CD4-positive, alpha-beta T cell (primary cell): Measurements from ENCODE around the gene DEF6. TPM values are rescaled to one million over a fixed set of nuclear protein-coding genes. Genes with fewer than 3 reads are reported as not detected.
"Not testable (repeated sequence)": the region's sequence is repeated elsewhere in the genome, so short reads cannot be mapped to it uniquely, and the experiment has no call there.

Experiments used
- ATAC-seq: fragments of 200-7000 bp; cut with Tn5 transposase; one replicate; pipeline ENCODE4 v1.10.0; 2022; ENCODE audit warnings: mild to moderate bottlenecking; ENCODE audit not compliant: poor library complexity
- CTCF ChIA-PET: fragments of 350-600 bp; sonication (Branson Sonifier 250); formaldehyde crosslinking; loops from one replicate; lab custom pipeline; 2021; ENCODE audit warnings: antibody characterized with exemption, inconsistent platforms; lab: Charles Lee
- POLR2A ChIA-PET: fragments of 350-600 bp; sonication (Branson Sonifier 250); formaldehyde crosslinking; loops from one replicate; lab custom pipeline; 2021; ENCODE audit warnings: antibody characterized with exemption, inconsistent platforms; lab: Charles Lee
- DNase-seq, 14 experiments: peaks; one replicate each; pipeline ENCODE4 v3.0.0-alpha.2; 2013 to 2020; ENCODE audit warnings: mixed read lengths in 2 of 14
- H3K27ac ChIP-seq, 2 donors: one replicate each; pipeline versions ENCODE4 v1.5.1 to v1.7.0; 2013; ENCODE audit warnings: low read length in 2 of 2, low read depth in 1 of 2, mild to moderate bottlenecking in 1 of 2
- H3K27me3 ChIP-seq, 2 experiments: 1 replicate in 1 of 2; 2 replicates in 1 of 2; pipeline versions ENCODE4 v1.6.1 to v1.7.0; 2013; ENCODE audit warnings: low read length in 2 of 2, control low read depth in 1 of 2, mild to moderate bottlenecking in 1 of 2, moderate library complexity in 1 of 2; ENCODE audit not compliant: insufficient read depth in 2 of 2, control insufficient read depth in 1 of 2
- H3K36me3 ChIP-seq: one replicate; pipeline ENCODE4 v1.6.1; 2013; ENCODE audit warnings: low read length, control low read depth; ENCODE audit not compliant: insufficient read depth
- H3K4me1 ChIP-seq: one replicate; pipeline ENCODE4 v1.6.1; 2013; ENCODE audit warnings: low read length, control low read depth; ENCODE audit not compliant: insufficient read depth
- H3K4me3 ChIP-seq: one replicate; pipeline ENCODE4 v1.5.1; 2013; ENCODE audit warnings: mild to moderate bottlenecking, low read length, moderate library complexity
- H3K9me3 ChIP-seq, 2 experiments: 1 replicate in 1 of 2; 2 replicates in 1 of 2; pipeline versions ENCODE4 v1.6.1 to v1.7.0; 2013; ENCODE audit warnings: low read length in 2 of 2, mild to moderate bottlenecking in 2 of 2, control low read depth in 1 of 2, moderate library complexity in 1 of 2; ENCODE audit not compliant: control insufficient read depth in 1 of 2, insufficient read depth in 1 of 2
- H3K27ac Mint-ChIP-seq: one replicate; pipeline ENCODE4 v1.8.0; 2020; ENCODE audit warnings: mixed read lengths
- H3K27me3 Mint-ChIP-seq: one replicate; pipeline ENCODE4 v1.8.0; 2021; ENCODE audit warnings: mixed read lengths
- H3K36me3 Mint-ChIP-seq: one replicate; pipeline ENCODE4 v1.8.0; 2021; ENCODE audit warnings: low read depth, mixed read lengths
- H3K4me1 Mint-ChIP-seq: one replicate; pipeline ENCODE4 v1.8.0; 2021; ENCODE audit warnings: low read depth, mixed read lengths
- H3K4me3 Mint-ChIP-seq: one replicate; pipeline ENCODE4 v1.8.0; 2020; ENCODE audit warnings: mild to moderate bottlenecking, mixed read lengths
- H3K9me3 Mint-ChIP-seq: one replicate; pipeline ENCODE4 v1.8.0; 2020; ENCODE audit warnings: mixed read lengths
- CTCF ChIP-seq: fragments of 200-600 bp; IDR thresholded peaks from one replicate; pipeline ENCODE4 v1.8.0; 2022; ENCODE audit warnings: antibody characterized with exemption, mild to moderate bottlenecking
- intact Hi-C, 2 experiments: fragments of 100-400 bp; cut with DNase I in 1 of 2; cut with micrococcal nuclease in 1 of 2; formaldehyde crosslinking; loops; one replicate each; pipeline versions ENCODE4 v1.15.1 to v1.9.0; 2023 to 2025; cut with DNase I, micrococcal nuclease
- total RNA-seq, 174 experiments: library from RNA in 2 of 174; stranded (reverse) in 2 of 174; gene quantifications; one replicate each; pipeline ENCODE4 v1.2.3 and lab custom pipeline; 2021 to 2026

DEF6 gene
- total RNA-seq, 2 experiments from 2014 or later, result 209 to 212 TPM

GRCh38 chr6:35321091-35321490 is 23.5 kb downstream of the DEF6 start:
- Mint-ChIP-seq H3K9me3 (no peaks in the 10 kb centered on the region), H3K4me1 (peaks cover 37% of the 10 kb centered on the region), H3K27me3 (no peaks in the 10 kb centered on the region), H3K27ac (peak overlapping the region; percentile 56), H3K36me3 (peaks cover 87% of the 10 kb centered on the region), H3K4me3 (no peak overlapping the region)
- CTCF ChIA-PET, result interaction anchor here (1.4 to 1.6 kb wide), 2 partner anchors 9 to 12 kb away, joined by 3 to 5 read pairs; no protein-coding TSS in a partner anchor
- peaks cover 89% of the 10 kb centered on the region for H3K36me3 ChIP-seq
- H3K27ac ChIP-seq, result peak overlapping the region in 1 of 2 donors; percentile 34
- intact Hi-C loops, result loop anchor here in 1 of 2 experiments (10.0 kb wide), 1 partner anchor 234 kb away; no protein-coding TSS in a partner anchor
- ATAC-seq (no peak), DNase-seq (no peak)
- no peak for TF ChIP-seq CTCF
- POLR2A ChIA-PET, result interaction anchor here (0.8 to 2.9 kb wide), 2 partner anchors 11 to 18 kb away, joined by 3 to 12 read pairs; no protein-coding TSS in a partner anchor
- H3K27me3 ChIP-seq, result no peaks in the 10 kb centered on the region
- H3K4me3 ChIP-seq, result no peak overlapping the region
- H3K4me1 ChIP-seq, result peaks cover 13% of the 10 kb centered on the region
- no peaks in the 10 kb centered on the region for H3K9me3 ChIP-seq

GRCh38 chr6:35327349-35328027 is 29.9 kb downstream of the DEF6 start:
- TF ChIP-seq CTCF, result peak; percentile 78
- H3K27me3 Mint-ChIP-seq, result no peaks in the 10 kb centered on the region
- no peak overlapping the region for H3K4me3 ChIP-seq
- ChIA-PET POLR2A (interaction anchor here (0.8 to 6.8 kb wide), 8 partner anchors 13 to 68 kb away, joined by 3 to 94 read pairs (median 5); partner anchors contain the start of genes DEF6, PPARD and ZNF76), CTCF (interaction anchor here (0.8 to 3.9 kb wide), 11 partner anchors 14 to 125 kb away, joined by 3 to 47 read pairs (median 10); partner anchors contain the start of genes DEF6, FANCE and PPARD)
- H3K4me1 Mint-ChIP-seq, result peaks cover 26% of the 10 kb centered on the region
- H3K9me3 Mint-ChIP-seq, result no peaks in the 10 kb centered on the region
- H3K4me3 Mint-ChIP-seq, result peak overlapping the region; percentile 28
- DNase-seq, result peak; percentile 65 to 87 (median 75)
- peak overlapping the region in 1 of 2 donors; percentile 30 for H3K27ac ChIP-seq
- intact Hi-C loops, result loop anchor here (1.0 to 10.0 kb wide), 3 partner anchors 17 to 227 kb away; partner anchors contain the start of gene DEF6 (in 2 of the 2)
- H3K36me3 ChIP-seq, result peaks cover 43% of the 10 kb centered on the region
- peak; percentile 77 for ATAC-seq
- peak overlapping the region; percentile 86 for H3K27ac Mint-ChIP-seq
- no peaks in the 10 kb centered on the region for H3K27me3 ChIP-seq
- H3K36me3 Mint-ChIP-seq, result peaks cover 52% of the 10 kb centered on the region
- no peaks in the 10 kb centered on the region for H3K9me3 ChIP-seq
- H3K4me1 ChIP-seq, result peaks cover 23% of the 10 kb centered on the region

GRCh38 chr6:35328108-35328723 is 30.6 kb downstream of the DEF6 start:
- no peaks in the 10 kb centered on the region for H3K27me3 ChIP-seq
- CTCF ChIA-PET, result interaction anchor here (0.5 to 3.9 kb wide), 12 partner anchors 14 to 124 kb away, joined by 3 to 47 read pairs (median 8); partner anchors contain the start of genes DEF6, FANCE and PPARD
- peaks cover 48% of the 10 kb centered on the region for H3K36me3 Mint-ChIP-seq
- TF ChIP-seq CTCF, result no peak
- intact Hi-C loops, result loop anchor here in 1 of 2 experiments (10.0 kb wide), 1 partner anchor 227 kb away; no protein-coding TSS in a partner anchor
- peak overlapping the region in 1 of 2 donors; percentile 30 for H3K27ac ChIP-seq
- peaks cover 27% of the 10 kb centered on the region for H3K4me1 Mint-ChIP-seq
- ATAC-seq, result no peak
- DNase-seq, result peak in 1 of 14 experiments; percentile 27
- no peak overlapping the region for H3K27ac Mint-ChIP-seq
- H3K4me1 ChIP-seq, result peaks cover 28% of the 10 kb centered on the region
- H3K9me3 ChIP-seq, result no peaks in the 10 kb centered on the region
- H3K4me3 ChIP-seq, result no peak overlapping the region
- no peaks in the 10 kb centered on the region for H3K27me3 Mint-ChIP-seq
- H3K9me3 Mint-ChIP-seq, result no peaks in the 10 kb centered on the region
- H3K4me3 Mint-ChIP-seq, result no peak overlapping the region
- peaks cover 35% of the 10 kb centered on the region for H3K36me3 ChIP-seq
- POLR2A ChIA-PET, result interaction anchor here (0.7 to 6.8 kb wide), 9 partner anchors 13 to 292 kb away, joined by 3 to 94 read pairs (median 4); partner anchors contain the start of genes DEF6, PPARD and ZNF76

- intact Hi-C loops, result loop anchor here in 1 of 2 experiments (10.0 kb wide), 1 partner anchor 226 kb away; no protein-coding TSS in a partner anchor
- Mint-ChIP-seq H3K4me1 (peaks cover 27% of the 10 kb centered on the region), H3K36me3 (peaks cover 40% of the 10 kb centered on the region)
- H3K27me3 Mint-ChIP-seq, H3K27ac Mint-ChIP-seq, ATAC-seq, DNase-seq, H3K27me3 ChIP-seq, H3K4me3 Mint-ChIP-seq, H3K9me3 ChIP-seq, H3K4me3 ChIP-seq, H3K9me3 Mint-ChIP-seq, H3K27ac ChIP-seq: not testable (repeated sequence)
- ChIA-PET CTCF (interaction anchor here (0.5 to 3.9 kb wide), 6 partner anchors 13 to 120 kb away, joined by 3 to 47 read pairs (median 10); partner anchors contain the start of genes DEF6 and PPARD), POLR2A (interaction anchor here (0.7 to 6.8 kb wide), 3 partner anchors 17 to 292 kb away, joined by 3 to 94 read pairs (median 6); partner anchors contain the start of gene DEF6)
- Histone ChIP-seq H3K36me3 (peaks cover 29% of the 10 kb centered on the region), H3K4me1 (peaks cover 28% of the 10 kb centered on the region)
Observed at GRCh38 chr6:35328965-35329364, 31.3 kb downstream of the DEF6 start.
